BE2C (cell line): ENCODE data around the gene RAB40C.
A peak's percentile ranks its signal among the peaks of the same experiment; 100 is the strongest.

Experiments
- DNase-seq: peaks from one replicate; pipeline ENCODE4 v3.0.0-alpha.2; 2020
- H3K27me3 ChIP-seq: fragments of 250-450 bp; sonication (Bioruptor Pico); 2 replicates; pipeline ENCODE4 v1.5.1; 2020; ENCODE audit warnings: mild to moderate bottlenecking
- H3K36me3 ChIP-seq: fragments of 250-450 bp; sonication (Bioruptor Pico); 2 replicates; pipeline ENCODE4 v1.5.1; 2020; ENCODE audit warnings: mild to moderate bottlenecking
- H3K4me1 ChIP-seq: fragments of 250-450 bp; sonication (Bioruptor Pico); 2 replicates; pipeline ENCODE4 v1.5.1; 2020
- H3K4me3 ChIP-seq: 2 replicates; pipeline ENCODE4 v1.5.1; 2011; ENCODE audit warnings: low read depth, low read length
- H3K9me3 ChIP-seq: fragments of 250-450 bp; sonication (Bioruptor Pico); 2 replicates; pipeline ENCODE4 v1.5.1; 2020
- CTCF ChIP-seq: IDR thresholded peaks from 2 replicates; pipeline ENCODE4 v1.5.1; 2012; ENCODE audit warnings: mild to moderate bottlenecking, low read depth, low read length

Gene RAB40C

GRCh38 chr16:578232-578869 lies 11.5 kb upstream of the RAB40C start:
- no peak for DNase-seq
- H3K36me3 ChIP-seq, result peaks cover 36% of the 10 kb centered on the region

GRCh38 chr16:578870-579405 lies 10.9 kb upstream of the RAB40C start:
- Histone ChIP-seq H3K4me3 (no peak overlapping the region), H3K4me1 (peaks cover 4% of the 10 kb centered on the region), H3K36me3 (peaks cover 31% of the 10 kb centered on the region), H3K27me3 (no peaks in the 10 kb centered on the region), H3K9me3 (no peaks in the 10 kb centered on the region)
- DNase-seq, result peak; percentile 89
- peak; percentile 93 for TF ChIP-seq CTCF

More at GRCh38 chr16:578232-578869, 11.5 kb upstream of the RAB40C start:
- Histone ChIP-seq H3K4me3 (no peak overlapping the region), H3K9me3 (no peaks in the 10 kb centered on the region), H3K4me1 (no peaks in the 10 kb centered on the region; the same call in 1 of the 2 replicates), H3K27me3 (no peaks in the 10 kb centered on the region)
- no peak for TF ChIP-seq CTCF

- Histone ChIP-seq H3K27me3 (no peaks in the 10 kb centered on the region), H3K36me3 (peaks cover 17% of the 10 kb centered on the region), H3K4me3 (no peak overlapping the region), H3K9me3 (no peaks in the 10 kb centered on the region), H3K4me1 (peaks cover 4% of the 10 kb centered on the region)
- DNase-seq, result no peak
- TF ChIP-seq CTCF, result no peak
Measured at GRCh38 chr16:580141-580945, 9.5 kb upstream of the RAB40C start.

GRCh38 chr16:580946-581498 lies 8.8 kb upstream of the RAB40C start:
- H3K36me3 ChIP-seq, result peaks cover 10% of the 10 kb centered on the region
- no peak overlapping the region for H3K4me3 ChIP-seq
- no peak for TF ChIP-seq CTCF
- H3K4me1 ChIP-seq, result peaks cover 4% of the 10 kb centered on the region
- no peak for DNase-seq
- no peaks in the 10 kb centered on the region for H3K27me3 ChIP-seq
- no peaks in the 10 kb centered on the region for H3K9me3 ChIP-seq

GRCh38 chr16:582218-582613 lies 7.7 kb upstream of the RAB40C start:
- Histone ChIP-seq H3K4me3 (no peak overlapping the region), H3K4me1 (peaks cover 4% of the 10 kb centered on the region), H3K27me3 (no peaks in the 10 kb centered on the region), H3K36me3 (peaks cover 8% of the 10 kb centered on the region; the same call in 1 of the 2 replicates), H3K9me3 (no peaks in the 10 kb centered on the region)
- peak; percentile 14 for DNase-seq
- TF ChIP-seq CTCF, result no peak
